ENCODE results near the gene SLC12A1. TPM values are rescaled to one million over a fixed set of nuclear protein-coding genes. Genes with fewer than 3 reads are reported as not detected.

The SLC12A1 gene
- not detected in 2 replicates for total RNA-seq

DNA sequence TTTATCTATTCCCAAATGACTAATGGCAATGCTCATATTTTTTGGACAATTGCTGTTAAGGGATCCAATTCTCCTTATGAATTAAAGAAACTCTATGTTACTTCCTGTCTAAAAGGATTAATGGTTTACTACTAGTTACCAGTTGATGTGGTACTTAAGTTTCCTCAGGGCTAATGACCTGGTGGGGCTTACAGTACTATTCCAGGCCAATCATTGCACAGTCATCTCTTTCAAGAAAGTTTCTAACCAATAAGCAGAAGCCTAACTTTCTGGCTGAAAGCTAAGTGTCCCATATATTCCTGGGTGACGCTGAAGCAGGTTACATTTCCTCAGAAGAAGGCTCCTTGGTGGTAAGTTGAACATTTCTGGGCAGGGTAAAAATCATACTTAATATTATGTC is at the start of gene SLC12A1:
Gene SLC12A1, plus strand, starts transcription at position 322 of the 400 bp plus-strand sequence. CDS start 1,418 bp downstream, outside the sequence.

GRCh38 chr15:48177766-48178647 is 28.1 kb upstream of the SLC12A1 start, which contains the start of gene MYEF2:
TSS of gene MYEF2 (minus strand) at chr15:48178295. CDS start at chr15:48178237, 58 bp downstream.

DNA sequence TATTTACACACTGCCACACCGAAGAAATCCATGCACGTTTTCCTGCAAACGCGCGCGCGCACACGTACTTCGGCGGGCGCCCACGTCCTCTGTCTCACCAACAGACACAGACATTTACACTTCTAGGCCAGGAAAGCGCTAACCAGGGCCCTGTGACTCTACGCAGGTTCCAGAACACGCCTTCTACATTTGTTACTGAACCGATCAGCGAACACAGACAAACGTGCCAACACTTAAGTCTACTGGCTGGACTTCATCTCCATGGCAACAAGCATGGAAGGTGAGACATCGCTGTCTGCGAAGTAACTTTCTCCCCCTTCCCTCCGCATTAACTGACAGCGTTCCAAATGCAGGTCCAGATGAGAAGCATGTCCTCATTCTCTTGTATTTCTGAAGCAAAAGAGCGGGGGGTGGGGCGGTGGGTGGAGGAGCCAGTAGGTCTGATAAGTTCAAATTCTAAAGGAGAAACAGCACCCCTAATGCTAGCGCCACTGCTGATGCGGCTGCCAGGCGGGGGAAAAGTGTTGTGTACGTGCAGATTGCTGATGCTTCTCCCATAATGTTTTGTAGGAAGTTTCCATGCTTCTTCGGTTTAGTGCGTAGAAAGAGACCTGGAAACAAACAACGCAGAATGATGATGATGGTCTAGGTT is 14.4 kb upstream of the SLC12A1 start, which contains the start of gene CTXN2:
Gene CTXN2, plus strand, starts transcription at position 92 of the 652 bp plus-strand sequence. CDS start 9,636 bp downstream, outside the sequence.

GRCh38 chr15:48330855-48331795 is 125.0 kb downstream of the SLC12A1 start, which contains the start of gene DUT:
TSS of gene DUT (plus strand) at chr15:48331429. CDS start at chr15:48331516, 87 bp downstream.

Small RNA genes within 50 kb of the gene (small RNA-seq; reads per million reads assigned to genes)
- gene RF00019 = not detected

Other genes starting within 250 kb of the SLC12A1 start
- gene SLC24A5, start 85.3 kb upstream of the SLC12A1 start, total RNA-seq = not detected in 2 replicates
- gene MYEF2, start 28.0 kb upstream of the SLC12A1 start, total RNA-seq = 1.4 and 3.7 TPM in 2 replicates
- gene CTXN2, start 14.6 kb upstream of the SLC12A1 start, total RNA-seq = not detected in 2 replicates
- gene DUT, start 125.1 kb downstream of the SLC12A1 start, total RNA-seq = 80.5 and 81.3 TPM in 2 replicates